NB4 (cell line): ENCODE results near the gene ZC3H7A.

ENCODE experiments used
- POLR2A ChIP-seq: IDR thresholded peaks from 2 replicates; pipeline ENCODE4 v1.6.1; 2011; ENCODE audit warnings: mild to moderate bottlenecking; ENCODE audit not compliant: insufficient read length; ENCODE audit errors: extremely low read depth
- TF ChIP-seq, protein P1 (sequence below): IDR thresholded peaks from one replicate; pipeline ENCODE4 v1.5.1; 2012; ENCODE audit warnings: low read depth, low read length
- TF ChIP-seq, protein P2 (sequence below): IDR thresholded peaks from 2 replicates; pipeline ENCODE4 v1.6.1; 2011; ENCODE audit warnings: low read depth, low read length

DNA sequence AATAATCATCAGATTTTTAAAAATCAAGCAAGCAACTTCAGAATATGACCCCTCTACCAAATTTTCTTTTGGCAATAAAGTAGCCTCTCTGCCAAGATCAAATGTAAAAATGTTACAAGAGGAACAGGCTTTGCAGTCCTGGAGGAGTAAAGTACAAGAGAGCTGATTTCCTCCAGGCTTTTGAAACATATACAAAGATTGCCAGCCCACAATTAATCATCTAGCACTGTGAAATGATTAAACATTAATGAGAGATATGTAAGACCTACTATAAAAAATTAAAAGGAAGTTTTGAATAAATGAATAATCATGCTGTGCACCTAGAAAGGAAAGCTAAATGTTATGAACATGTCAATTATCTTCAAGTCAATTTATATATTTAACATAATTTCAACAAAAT lies 80.7 kb downstream of the ZC3H7A start:
- TF ChIP-seq, protein P1, sequence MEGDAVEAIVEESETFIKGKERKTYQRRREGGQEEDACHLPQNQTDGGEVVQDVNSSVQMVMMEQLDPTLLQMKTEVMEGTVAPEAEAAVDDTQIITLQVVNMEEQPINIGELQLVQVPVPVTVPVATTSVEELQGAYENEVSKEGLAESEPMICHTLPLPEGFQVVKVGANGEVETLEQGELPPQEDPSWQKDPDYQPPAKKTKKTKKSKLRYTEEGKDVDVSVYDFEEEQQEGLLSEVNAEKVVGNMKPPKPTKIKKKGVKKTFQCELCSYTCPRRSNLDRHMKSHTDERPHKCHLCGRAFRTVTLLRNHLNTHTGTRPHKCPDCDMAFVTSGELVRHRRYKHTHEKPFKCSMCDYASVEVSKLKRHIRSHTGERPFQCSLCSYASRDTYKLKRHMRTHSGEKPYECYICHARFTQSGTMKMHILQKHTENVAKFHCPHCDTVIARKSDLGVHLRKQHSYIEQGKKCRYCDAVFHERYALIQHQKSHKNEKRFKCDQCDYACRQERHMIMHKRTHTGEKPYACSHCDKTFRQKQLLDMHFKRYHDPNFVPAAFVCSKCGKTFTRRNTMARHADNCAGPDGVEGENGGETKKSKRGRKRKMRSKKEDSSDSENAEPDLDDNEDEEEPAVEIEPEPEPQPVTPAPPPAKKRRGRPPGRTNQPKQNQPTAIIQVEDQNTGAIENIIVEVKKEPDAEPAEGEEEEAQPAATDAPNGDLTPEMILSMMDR = no peak
- TF ChIP-seq POLR2A = no peak
- TF ChIP-seq, protein P2, sequence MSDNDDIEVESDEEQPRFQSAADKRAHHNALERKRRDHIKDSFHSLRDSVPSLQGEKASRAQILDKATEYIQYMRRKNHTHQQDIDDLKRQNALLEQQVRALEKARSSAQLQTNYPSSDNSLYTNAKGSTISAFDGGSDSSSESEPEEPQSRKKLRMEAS = no peak
